ENCODE results near the gene N4BP2L2.

The N4BP2L2 gene

DNA sequence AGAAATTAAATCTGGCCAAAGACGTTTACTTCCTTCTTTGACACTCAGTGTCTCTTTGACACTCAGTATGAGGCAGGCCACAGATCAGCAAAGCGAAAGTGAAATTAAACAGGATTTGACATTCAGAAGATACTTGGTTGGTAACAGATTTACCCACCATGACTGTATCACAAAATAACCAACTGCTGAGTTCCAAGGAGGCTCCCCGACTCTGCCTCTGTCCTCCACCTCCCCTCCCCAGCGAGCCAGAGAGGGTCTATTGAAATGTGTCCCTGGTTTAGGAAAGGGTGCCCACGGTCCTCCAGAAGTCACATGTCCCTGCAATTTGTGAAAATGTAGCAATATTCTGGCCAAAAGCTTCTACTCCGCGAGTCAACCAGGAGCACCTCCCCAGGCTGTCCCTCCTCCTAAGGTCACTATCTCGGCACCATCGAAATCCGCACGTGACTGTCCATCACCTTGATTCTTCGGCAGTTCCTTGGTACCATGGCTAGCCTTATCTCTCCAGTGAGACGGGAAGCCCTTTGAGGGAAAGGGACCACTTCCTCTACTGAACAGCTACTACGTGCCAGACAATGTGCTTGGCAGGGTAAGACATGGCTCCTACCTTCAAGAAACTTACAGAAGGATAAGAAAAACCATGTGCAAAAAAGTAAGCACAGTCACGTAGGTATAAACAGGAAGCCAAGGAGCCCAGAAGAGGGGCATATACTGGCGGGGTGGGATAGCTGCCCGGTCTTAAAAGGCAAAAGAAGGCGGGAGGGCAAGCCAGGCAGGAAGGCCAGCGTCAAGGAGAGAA lies 112.2 kb downstream of the N4BP2L2 start:
- DNase-seq (ENCODE audit: low read depth, low spot score) = no peak

- no peak for DNase-seq (ENCODE audit: low read depth, low spot score)
Measured at GRCh38 chr13:32425158-32425557, 113.4 kb downstream of the N4BP2L2 start.

DNA sequence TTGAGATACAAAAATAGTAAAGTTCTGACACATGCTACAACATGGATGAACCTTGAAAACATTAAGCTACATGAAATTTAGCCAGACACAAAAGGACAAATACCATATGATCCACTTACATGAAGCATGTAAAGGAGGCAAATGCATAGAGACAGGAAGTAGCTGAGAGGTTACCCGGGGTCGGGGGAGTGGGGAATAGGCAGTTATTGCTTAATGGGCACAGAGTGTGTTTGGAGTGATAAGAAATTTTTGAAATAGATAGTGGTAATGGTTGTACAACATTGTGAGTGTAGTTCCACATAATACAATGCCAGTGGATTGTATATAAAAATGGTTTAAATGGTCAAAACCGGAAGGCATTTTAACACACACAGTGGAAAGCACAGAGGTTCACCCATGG lies 115.0 kb downstream of the N4BP2L2 start:
- no peak for DNase-seq (ENCODE audit: low read depth, low spot score)

DNA sequence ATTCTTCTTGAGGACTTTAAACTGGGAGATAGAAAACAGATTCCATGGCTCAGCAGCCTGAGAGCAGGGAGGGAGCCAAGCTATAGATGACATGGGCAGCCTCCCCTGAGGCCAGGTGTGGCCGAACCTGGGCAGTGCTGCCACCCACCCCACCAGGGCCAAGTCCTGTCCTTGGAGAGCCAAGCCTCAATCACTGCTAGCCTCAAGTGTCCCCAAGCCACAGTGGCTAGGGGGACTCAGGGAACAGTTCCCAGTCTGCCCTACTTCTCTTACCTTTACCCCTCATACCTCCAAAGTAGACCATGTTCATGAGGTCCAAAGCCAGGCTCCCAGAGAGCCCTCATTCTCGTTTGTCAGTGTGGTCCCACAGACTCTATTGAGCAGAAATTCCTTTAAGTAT lies 118.7 kb downstream of the N4BP2L2 start:
- DNase-seq (ENCODE audit: low read depth, low spot score) = no peak

DNA sequence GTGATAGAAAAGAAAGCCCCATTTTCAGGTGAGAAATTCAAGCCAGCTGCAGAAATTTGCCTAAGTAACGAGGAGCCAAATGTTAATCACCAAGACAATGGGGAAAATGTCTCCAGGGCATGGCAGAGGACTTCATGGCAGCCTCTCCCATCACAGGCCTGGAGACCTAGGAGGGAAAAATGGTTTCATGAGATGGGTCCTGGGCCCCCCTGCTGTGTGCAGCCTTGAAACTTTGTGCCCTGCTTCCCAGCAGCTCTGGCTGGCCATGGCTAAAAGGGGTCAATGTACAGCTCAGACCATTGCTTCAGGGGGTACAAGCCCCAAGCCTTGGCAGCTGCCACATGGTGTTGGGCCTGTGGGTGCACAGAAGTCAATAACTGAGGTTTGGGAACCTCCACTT lies 120.6 kb downstream of the N4BP2L2 start:
- no peak for DNase-seq (ENCODE audit: low read depth, low spot score)

GRCh38 chr13:32415019-32415418 lies 123.6 kb downstream of the N4BP2L2 start:
- no peak for DNase-seq (ENCODE audit: low read depth, low spot score)

- DNase-seq (ENCODE audit: low read depth, low spot score) = no peak
Measured at GRCh38 chr13:32414580-32414979, 124.0 kb downstream of the N4BP2L2 start.

- no peak for DNase-seq (ENCODE audit: low read depth, low spot score)
Measured at GRCh38 chr13:32413284-32413683, 125.3 kb downstream of the N4BP2L2 start.

GRCh38 chr13:32409561-32410421 lies 128.8 kb downstream of the N4BP2L2 start:
- peak; percentile 81 for DNase-seq (ENCODE audit: low read depth, low spot score)

GRCh38 chr13:32409001-32409313 lies 129.6 kb downstream of the N4BP2L2 start:
- DNase-seq (ENCODE audit: low read depth, low spot score) = no peak

GRCh38 chr13:32408296-32409000 lies 130.1 kb downstream of the N4BP2L2 start:
- no peak for DNase-seq (ENCODE audit: low read depth, low spot score)

GRCh38 chr13:32407854-32408253 lies 130.7 kb downstream of the N4BP2L2 start:
- DNase-seq (ENCODE audit: low read depth, low spot score) = no peak

GRCh38 chr13:32403108-32403507 lies 135.5 kb downstream of the N4BP2L2 start:
- no peak for DNase-seq (ENCODE audit: low read depth, low spot score)

- DNase-seq (ENCODE audit: low read depth, low spot score) = no peak
Measured at GRCh38 chr13:32391101-32391619, 147.4 kb downstream of the N4BP2L2 start.

DNA sequence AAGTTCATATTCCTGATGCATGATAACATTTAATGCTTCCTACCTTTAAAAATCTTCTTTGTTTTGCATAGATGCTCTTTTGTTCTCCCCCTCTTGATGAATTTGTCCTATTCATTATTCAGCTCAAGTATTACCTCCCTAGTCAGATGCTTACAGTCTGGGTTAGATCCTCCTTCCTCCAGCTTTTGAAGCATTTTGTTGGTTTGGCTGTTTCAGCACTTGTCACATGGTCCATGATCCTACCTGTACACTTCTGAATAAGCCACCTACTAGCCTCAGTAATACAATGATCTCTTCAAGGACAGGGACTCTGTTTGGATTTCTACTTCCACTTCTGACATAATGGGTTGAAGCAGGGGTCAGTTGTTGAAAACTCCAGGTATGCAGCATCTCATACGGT lies 148.1 kb downstream of the N4BP2L2 start:
- DNase-seq (ENCODE audit: low read depth, low spot score) = no peak

DNA sequence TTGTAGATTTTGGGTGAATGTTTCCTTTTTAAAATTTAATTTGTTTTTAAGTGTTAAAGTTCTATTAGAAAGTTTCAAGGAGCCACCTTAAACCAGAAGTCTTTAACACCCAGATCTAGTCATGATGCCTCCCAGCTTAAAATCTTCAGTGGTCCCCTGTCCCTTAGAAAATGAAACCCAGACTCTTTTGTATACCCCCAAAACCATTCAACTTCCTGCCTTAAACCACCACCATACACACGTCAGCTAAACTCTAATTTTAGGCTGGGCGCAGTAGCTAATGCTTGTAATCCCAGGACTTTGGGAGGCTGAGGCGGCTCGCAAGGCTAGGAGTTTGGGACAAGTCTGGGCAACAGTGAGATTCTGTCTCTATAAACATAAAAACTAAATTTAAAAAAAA lies 148.5 kb downstream of the N4BP2L2 start:
- no peak for DNase-seq (ENCODE audit: low read depth, low spot score)

GRCh38 chr13:32385410-32385809 lies 153.2 kb downstream of the N4BP2L2 start:
- no peak for DNase-seq (ENCODE audit: low read depth, low spot score)

DNA sequence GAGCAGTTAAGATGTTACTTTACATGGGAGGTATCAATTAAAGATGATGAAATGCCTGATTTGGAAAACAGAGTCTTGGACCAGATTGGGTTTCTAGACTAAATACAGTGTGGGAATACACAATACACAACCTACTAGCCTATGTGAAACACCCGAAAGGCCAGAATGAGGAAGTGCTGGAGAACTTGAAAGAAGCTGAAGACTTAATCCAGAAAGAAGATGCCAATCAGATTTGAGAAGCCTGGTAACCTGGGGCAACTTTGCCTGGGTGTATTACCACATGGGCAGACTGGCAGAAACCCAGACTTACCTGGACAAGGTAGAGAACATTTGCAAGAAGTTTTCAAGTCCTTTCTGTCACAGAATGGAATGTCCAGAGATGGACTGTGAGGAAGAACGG lies 153.9 kb downstream of the N4BP2L2 start:
- DNase-seq (ENCODE audit: low read depth, low spot score) = no peak

DNA sequence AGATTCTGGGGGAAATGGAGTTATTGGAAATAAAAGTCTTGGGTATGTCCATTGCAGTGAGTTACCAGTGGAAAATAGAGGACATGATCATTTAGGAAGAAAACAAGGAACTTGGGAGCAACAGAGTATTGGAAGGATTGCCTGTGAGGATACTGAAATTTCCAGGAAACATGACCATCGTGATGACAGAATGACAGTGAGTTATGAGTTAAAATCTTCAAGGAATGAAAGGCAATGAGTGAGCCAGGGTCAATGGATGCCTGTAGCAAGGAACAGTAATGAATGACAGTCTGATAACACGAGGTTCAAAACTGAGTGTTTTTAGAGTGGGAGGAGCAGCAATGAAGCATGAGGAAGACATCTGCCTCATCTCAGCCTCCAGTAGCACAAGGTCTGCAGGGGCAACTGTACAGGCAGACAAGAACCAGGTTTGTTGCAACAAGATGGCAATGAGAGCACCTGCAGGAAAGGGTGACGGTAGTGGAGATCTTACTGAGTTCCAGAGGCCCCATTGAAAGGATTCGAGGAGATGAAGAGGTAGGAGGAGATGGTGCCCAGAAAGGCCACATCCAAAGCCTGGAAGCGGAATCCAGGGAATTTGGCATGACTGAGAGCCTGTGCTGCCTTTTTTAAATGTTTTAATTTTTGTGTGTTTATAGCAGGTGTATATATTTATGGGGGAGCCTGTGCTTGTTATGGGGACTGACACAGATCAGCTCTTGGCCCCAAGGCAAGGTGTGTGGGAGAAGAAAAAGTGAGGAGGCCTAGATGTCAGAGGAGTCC lies 154.6 kb downstream of the N4BP2L2 start:
- DNase-seq (ENCODE audit: low read depth, low spot score) = no peak
